PFSK-1 (cell line): ENCODE results near the gene SPATA4.

ENCODE experiments used
- POLR2AphosphoS5 ChIP-seq: IDR thresholded peaks from 2 replicates; pipeline ENCODE4 v1.6.1; 2012; ENCODE audit warnings: low read depth, mild to moderate bottlenecking, control low read depth, low read length, moderate library complexity
- REST ChIP-seq, 2 experiments: IDR thresholded peaks; 2 replicates each; pipeline versions ENCODE4 v1.6.1 to v1.8.0; 2011 to 2012; ENCODE audit warnings: low read depth in 2 of 2, low read length in 2 of 2, control low read depth in 1 of 2, inconsistent platforms in 1 of 2, mild to moderate bottlenecking in 1 of 2, moderate library complexity in 1 of 2; ENCODE audit not compliant: insufficient read depth in 1 of 2
- SIN3A ChIP-seq: IDR thresholded peaks from 2 replicates; pipeline ENCODE4 v1.6.1; 2012; ENCODE audit warnings: mild to moderate bottlenecking, low read length, moderate library complexity, borderline replicate concordance; ENCODE audit not compliant: insufficient read depth
- TAF1 ChIP-seq: IDR thresholded peaks from 2 replicates; pipeline ENCODE4 v1.6.1; 2012; ENCODE audit warnings: low read length, control low read depth, borderline replicate concordance; ENCODE audit not compliant: insufficient read depth

- TF ChIP-seq POLR2AphosphoS5 (no peak), TAF1 (no peak), SIN3A (no peak), REST (IDR thresholded peaks at IDR 0.05; ENCODE audit: insufficient read depth in 1 of 2, low read depth in 2 of 2, low read length in 2 of 2) (no peak)
Observed at GRCh38 chr4:176186067-176186466, 9.3 kb downstream of the SPATA4 start.
